ENCODE data around the gene PCSK2.

GRCh38 chr20:17524560-17524959 is 297.7 kb downstream of the PCSK2 start:
- TF ChIP-seq CTCF (IDR thresholded peaks at IDR 0.05; ENCODE audit: poor library complexity, severe bottlenecking) (no peak), EZH2 (IDR thresholded peaks at IDR 0.05; ENCODE audit: borderline replicate concordance, insufficient read depth, low read length, poor library complexity, severe bottlenecking) (no peak), EP300 (conservative IDR thresholded peaks at IDR 0.05; ENCODE audit: poor library complexity, severe bottlenecking) (no peak), REST (IDR thresholded peaks at IDR 0.05; ENCODE audit: borderline replicate concordance) (no peak)
